Adrenal gland (tissue), 5 donors: ENCODE results near the gene TBCC.

Experiments used
- POLR2A ChIP-seq, 2 donors: fragments of 450-650 bp; IDR thresholded peaks; one replicate each; pipeline ENCODE4 v1.6.1; 2017; ENCODE audit warnings: antibody characterized with exemption in 2 of 2, mild to moderate bottlenecking in 2 of 2, moderate library complexity in 1 of 2
- TF ChIP-seq, protein P1 (sequence below), 6 experiments: fragments of 450-650 bp in 4 of 6; fragments of 200-600 bp in 2 of 6; sonication (generic) in 1 of 6; IDR thresholded peaks; 1 replicate in 5 of 6; 2 replicates in 1 of 6; pipeline versions ENCODE4 v1.5.1 to v1.8.0; 2016 to 2021; ENCODE audit warnings: antibody characterized with exemption in 6 of 6, mild to moderate bottlenecking in 2 of 6, moderate library complexity in 1 of 6
- donor health status: DM: no; HTN: no; CAD: no.

DNA sequence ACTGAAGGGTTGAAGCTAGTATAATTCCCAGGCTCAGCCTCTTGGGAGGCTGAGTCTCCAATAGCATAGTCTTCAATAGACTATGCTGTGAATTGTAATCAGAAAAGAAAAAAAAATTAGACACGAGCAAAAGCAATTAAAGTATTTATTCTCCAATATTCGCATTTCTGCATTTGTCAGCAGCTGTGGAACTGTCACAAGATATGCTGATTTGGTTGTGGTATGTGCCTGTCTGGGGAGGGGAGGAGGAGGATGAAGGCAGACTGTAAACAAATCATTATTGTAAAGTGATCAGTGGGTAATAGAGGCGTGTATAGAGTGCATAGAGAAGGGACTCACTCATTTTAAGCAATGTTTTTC is 25.8 kb upstream of the TBCC start:
- TF ChIP-seq, protein P1, sequence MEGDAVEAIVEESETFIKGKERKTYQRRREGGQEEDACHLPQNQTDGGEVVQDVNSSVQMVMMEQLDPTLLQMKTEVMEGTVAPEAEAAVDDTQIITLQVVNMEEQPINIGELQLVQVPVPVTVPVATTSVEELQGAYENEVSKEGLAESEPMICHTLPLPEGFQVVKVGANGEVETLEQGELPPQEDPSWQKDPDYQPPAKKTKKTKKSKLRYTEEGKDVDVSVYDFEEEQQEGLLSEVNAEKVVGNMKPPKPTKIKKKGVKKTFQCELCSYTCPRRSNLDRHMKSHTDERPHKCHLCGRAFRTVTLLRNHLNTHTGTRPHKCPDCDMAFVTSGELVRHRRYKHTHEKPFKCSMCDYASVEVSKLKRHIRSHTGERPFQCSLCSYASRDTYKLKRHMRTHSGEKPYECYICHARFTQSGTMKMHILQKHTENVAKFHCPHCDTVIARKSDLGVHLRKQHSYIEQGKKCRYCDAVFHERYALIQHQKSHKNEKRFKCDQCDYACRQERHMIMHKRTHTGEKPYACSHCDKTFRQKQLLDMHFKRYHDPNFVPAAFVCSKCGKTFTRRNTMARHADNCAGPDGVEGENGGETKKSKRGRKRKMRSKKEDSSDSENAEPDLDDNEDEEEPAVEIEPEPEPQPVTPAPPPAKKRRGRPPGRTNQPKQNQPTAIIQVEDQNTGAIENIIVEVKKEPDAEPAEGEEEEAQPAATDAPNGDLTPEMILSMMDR (IDR thresholded peaks at IDR 0.05): no peak
- TF ChIP-seq POLR2A (IDR thresholded peaks at IDR 0.05): no peak
